ENCODE measurements around the gene C19orf12. TPM values are rescaled to one million over a fixed set of nuclear protein-coding genes. Genes with fewer than 3 reads are reported as not detected.

The C19orf12 gene
- total and polyA plus RNA-seq, 2 of the 13 experiments (the other 11 are each of a cell fraction or from before 2014, with no cell fraction given), result 17.7 to 34.4 TPM

- no peak for TF ChIP-seq HNF1A (IDR thresholded peaks at IDR 0.05; ENCODE audit: low read depth)
- peak; percentile 27; the same call in 1 of the 2 replicates for TF ChIP-seq HNF1A (CRISPR knock-in tag; IDR thresholded peaks at IDR 0.05; ENCODE audit: borderline replicate concordance)
- TF ChIP-seq KMT2B (CRISPR knock-in tag; IDR thresholded peaks at IDR 0.05), result 0 out of 2 replicates have a peak, but pooled peaks have one; percentile 27
- peak; percentile 42; the same call in 1 of the 2 replicates for TF ChIP-seq HDAC2 (CRISPR knock-in tag; IDR thresholded peaks at IDR 0.05)
- TF ChIP-seq, protein P1, sequence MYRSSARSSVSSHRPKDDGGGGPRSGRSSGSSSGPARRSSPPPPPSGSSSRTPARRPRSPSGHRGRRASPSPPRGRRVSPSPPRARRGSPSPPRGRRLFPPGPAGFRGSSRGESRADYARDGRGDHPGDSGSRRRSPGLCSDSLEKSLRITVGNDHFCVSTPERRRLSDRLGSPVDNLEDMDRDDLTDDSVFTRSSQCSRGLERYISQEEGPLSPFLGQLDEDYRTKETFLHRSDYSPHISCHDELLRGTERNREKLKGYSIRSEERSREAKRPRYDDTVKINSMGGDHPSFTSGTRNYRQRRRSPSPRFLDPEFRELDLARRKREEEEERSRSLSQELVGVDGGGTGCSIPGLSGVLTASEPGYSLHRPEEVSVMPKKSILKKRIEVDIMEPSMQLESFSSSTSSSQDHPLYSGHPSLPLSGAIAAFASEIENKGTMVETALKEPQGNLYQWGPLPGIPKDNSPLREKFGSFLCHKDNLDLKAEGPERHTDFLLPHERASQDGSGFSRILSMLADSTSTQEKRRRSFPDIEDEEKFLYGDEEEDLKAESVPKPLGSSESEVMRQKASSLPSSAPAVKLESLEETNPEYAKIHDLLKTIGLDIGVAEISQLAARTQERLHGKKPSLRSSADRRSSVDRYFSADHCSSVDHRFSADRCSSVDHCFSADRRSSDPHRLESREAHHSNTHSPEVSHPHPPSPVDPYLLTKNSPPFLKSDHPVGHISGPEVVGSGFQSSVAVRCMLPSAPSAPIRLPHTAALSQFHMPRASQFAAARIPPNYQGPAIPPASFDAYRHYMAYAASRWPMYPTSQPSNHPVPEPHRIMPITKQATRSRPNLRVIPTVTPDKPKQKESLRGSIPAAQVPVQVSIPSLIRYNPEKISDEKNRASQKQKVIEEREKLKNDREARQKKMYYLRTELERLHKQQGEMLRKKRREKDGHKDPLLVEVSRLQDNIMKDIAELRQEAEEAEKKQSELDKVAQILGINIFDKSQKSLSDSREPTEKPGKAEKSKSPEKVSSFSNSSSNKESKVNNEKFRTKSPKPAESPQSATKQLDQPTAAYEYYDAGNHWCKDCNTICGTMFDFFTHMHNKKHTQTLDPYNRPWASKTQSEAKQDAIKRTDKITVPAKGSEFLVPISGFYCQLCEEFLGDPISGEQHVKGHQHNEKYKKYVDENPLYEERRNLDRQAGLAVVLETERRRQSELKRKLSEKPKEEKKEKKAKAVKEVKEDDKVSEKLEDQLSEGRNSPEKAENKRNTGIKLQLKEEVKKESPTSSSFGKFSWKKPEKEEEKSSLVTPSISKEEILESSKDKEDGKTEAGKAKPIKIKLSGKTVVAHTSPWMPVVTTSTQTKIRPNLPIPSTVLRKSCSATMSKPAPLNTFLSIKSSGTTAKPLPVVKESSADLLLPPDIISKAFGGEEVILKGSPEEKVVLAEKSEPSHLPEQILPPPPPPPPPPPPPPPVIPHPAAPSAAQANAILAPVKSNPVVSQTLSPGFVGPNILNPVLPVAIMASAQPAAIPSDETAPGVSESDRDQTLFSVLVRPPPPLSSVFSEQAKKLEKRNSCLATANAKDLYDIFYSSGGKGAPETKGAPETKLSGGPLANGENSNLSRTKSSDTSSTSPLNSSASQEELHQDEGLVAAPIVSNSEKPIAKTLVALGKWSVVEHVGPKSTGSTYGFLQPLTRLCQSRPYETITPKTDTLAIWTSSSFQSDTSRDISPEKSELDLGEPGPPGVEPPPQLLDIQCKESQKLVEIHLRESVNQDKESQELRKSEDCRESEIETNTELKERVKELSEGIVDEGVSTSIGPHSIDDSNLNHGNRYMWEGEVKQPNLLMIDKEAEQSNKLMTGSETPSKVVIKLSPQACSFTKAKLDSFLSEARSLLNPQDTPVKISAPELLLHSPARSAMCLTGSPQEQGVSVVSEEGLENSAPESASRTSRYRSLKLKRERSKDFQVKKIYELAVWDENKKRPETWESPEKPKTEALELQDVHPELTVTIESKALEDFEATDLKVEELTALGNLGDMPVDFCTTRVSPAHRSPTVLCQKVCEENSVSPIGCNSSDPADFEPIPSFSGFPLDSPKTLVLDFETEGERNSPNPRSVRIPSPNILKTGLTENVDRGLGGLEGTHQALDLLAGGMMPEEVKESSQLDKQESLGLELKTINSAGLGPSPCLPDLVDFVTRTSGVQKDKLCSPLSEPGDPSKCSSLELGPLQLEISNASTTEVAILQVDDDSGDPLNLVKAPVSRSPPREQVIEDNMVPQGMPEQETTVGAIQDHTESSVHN (CRISPR knock-in tag; IDR thresholded peaks at IDR 0.05), result no peak
- TF ChIP-seq, protein P2, sequence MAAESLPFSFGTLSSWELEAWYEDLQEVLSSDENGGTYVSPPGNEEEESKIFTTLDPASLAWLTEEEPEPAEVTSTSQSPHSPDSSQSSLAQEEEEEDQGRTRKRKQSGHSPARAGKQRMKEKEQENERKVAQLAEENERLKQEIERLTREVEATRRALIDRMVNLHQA (CRISPR knock-in tag; IDR thresholded peaks at IDR 0.05), result no peak
- TF ChIP-seq KAT8 (CRISPR knock-in tag; IDR thresholded peaks at IDR 0.05), result 0 out of 2 replicates have a peak, but pooled peaks have one; percentile 36
- TF ChIP-seq NPAS2 (CRISPR knock-in tag; IDR thresholded peaks at IDR 0.05; ENCODE audit: borderline replicate concordance), result no peak
- peak; percentile 16; the same call in 1 of the 2 replicates for TF ChIP-seq NCOA2 (CRISPR knock-in tag; IDR thresholded peaks at IDR 0.05)
- no peak for TF ChIP-seq ZNF292 (CRISPR knock-in tag; IDR thresholded peaks at IDR 0.05; ENCODE audit: borderline replicate concordance, low read depth)
- 0 out of 2 replicates have a peak, but pooled peaks have one; percentile 31 for TF ChIP-seq ZNF263 (CRISPR knock-in tag; IDR thresholded peaks at IDR 0.05)
- TF ChIP-seq TBX2 (CRISPR knock-in tag; IDR thresholded peaks at IDR 0.05; ENCODE audit: borderline replicate concordance), result 0 out of 2 replicates have a peak, but pooled peaks have one; percentile 30
- TF ChIP-seq TCF7 (IDR thresholded peaks at IDR 0.05; ENCODE audit: low read depth), result no peak
Measured at GRCh38 chr19:29694669-29695627, 20.1 kb downstream of the C19orf12 start (continued).
